ENCODE results near the gene CDC42BPG. TPM values are rescaled to one million over a fixed set of nuclear protein-coding genes. Genes with fewer than 3 reads are reported as not detected.

CDC42BPG gene
- total RNA-seq, 1 experiment from 2014 or later = 0.02 TPM

GRCh38 chr11:64865286-64866172 is 21.1 kb upstream of the CDC42BPG start:
- no peak for DNase-seq (ENCODE audit: extremely low read depth, low read depth)

GRCh38 chr11:64864473-64865285 is 20.2 kb upstream of the CDC42BPG start:
- no peak for DNase-seq (ENCODE audit: extremely low read depth, low read depth)

- DNase-seq (ENCODE audit: extremely low read depth, low read depth) = no peak
Observed at GRCh38 chr11:64864135-64864472, 19.7 kb upstream of the CDC42BPG start.

GRCh38 chr11:64863391-64864060 is 19.1 kb upstream of the CDC42BPG start:
- no peak for DNase-seq (ENCODE audit: extremely low read depth, low read depth)

- DNase-seq (ENCODE audit: extremely low read depth, low read depth) = no peak
Observed at GRCh38 chr11:64862987-64863390, 18.5 kb upstream of the CDC42BPG start.

- DNase-seq (ENCODE audit: extremely low read depth, low read depth) = no peak
Observed at GRCh38 chr11:64861227-64861975, 16.9 kb upstream of the CDC42BPG start.

GRCh38 chr11:64859542-64860414 is 15.3 kb upstream of the CDC42BPG start:
- no peak for DNase-seq (ENCODE audit: extremely low read depth, low read depth)

- DNase-seq (ENCODE audit: extremely low read depth, low read depth) = no peak
Observed at GRCh38 chr11:64858467-64859263, 14.2 kb upstream of the CDC42BPG start.

GRCh38 chr11:64857485-64857884 is 13.0 kb upstream of the CDC42BPG start:
- no peak for DNase-seq (ENCODE audit: extremely low read depth, low read depth)

GRCh38 chr11:64856382-64857227 is 12.2 kb upstream of the CDC42BPG start:
- peak; percentile 83 for DNase-seq (ENCODE audit: extremely low read depth, low read depth)

GRCh38 chr11:64855596-64856304 is 11.3 kb upstream of the CDC42BPG start:
- no peak for DNase-seq (ENCODE audit: extremely low read depth, low read depth)

GRCh38 chr11:64854534-64855502 is 10.4 kb upstream of the CDC42BPG start:
- DNase-seq (ENCODE audit: extremely low read depth, low read depth) = peak; percentile 94

- no peak for DNase-seq (ENCODE audit: extremely low read depth, low read depth)
Observed at GRCh38 chr11:64854157-64854533, 9.7 kb upstream of the CDC42BPG start.

GRCh38 chr11:64853709-64854108 is 9.3 kb upstream of the CDC42BPG start:
- no peak for DNase-seq (ENCODE audit: extremely low read depth, low read depth)

GRCh38 chr11:64852804-64853509 is 8.5 kb upstream of the CDC42BPG start:
- no peak for DNase-seq (ENCODE audit: extremely low read depth, low read depth)
